ENCODE data around the gene PDCD6IP.

- TF ChIP-seq POLR2A (IDR thresholded peaks at IDR 0.05; ENCODE audit: low read depth, low read length): no peak
- no peak for TF ChIP-seq TAF1 (IDR thresholded peaks at IDR 0.05; ENCODE audit: low read depth, low read length)
Observed at GRCh38 chr3:33803252-33803651, 4.8 kb downstream of the PDCD6IP start.
